ENCODE data around the gene NOBOX. TPM values are rescaled to one million over a fixed set of nuclear protein-coding genes. Genes with fewer than 3 reads are reported as not detected.

NOBOX gene
- polyA plus RNA-seq, 1 donor from 2014 or later = not detected

DNA sequence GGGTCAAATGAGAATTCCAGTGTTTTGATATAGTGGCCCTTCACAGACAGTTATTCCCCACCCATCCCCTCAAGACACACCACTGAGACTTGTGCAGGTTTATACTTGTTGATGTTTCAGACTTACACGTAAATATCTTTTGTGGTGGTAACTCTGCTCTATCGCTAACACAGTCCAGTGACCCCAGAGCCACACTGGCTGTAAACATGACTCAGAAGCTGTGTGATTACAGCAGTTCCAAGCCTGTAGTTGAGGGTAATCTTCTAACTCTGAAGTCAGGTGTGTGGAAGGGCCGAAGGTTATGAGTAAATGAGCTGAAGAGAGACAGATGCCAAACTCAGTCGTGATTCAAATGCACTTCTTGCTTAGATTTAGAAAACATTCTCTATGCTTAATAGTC is 19.4 kb downstream of the NOBOX start:
- H3K9ac ChIP-seq (ENCODE audit: low read length) = no peak overlapping the region
- no peaks in the 10 kb centered on the region for H4K20me1 ChIP-seq (ENCODE audit: insufficient read depth)
- no peak overlapping the region for H3K4me3 ChIP-seq (ENCODE audit: low read length)
- H3K9me2 ChIP-seq (ENCODE audit: insufficient read depth, low read length) = no peaks in the 10 kb centered on the region
- no peak overlapping the region for H3K27ac ChIP-seq (ENCODE audit: low read length)
- H3K36me3 ChIP-seq (ENCODE audit: insufficient read depth, low read length) = no peaks in the 10 kb centered on the region
- H2AFZ ChIP-seq (ENCODE audit: low read depth, low read length) = no peak overlapping the region
- no peak overlapping the region for H3K4me2 ChIP-seq (ENCODE audit: low read length)
- TF ChIP-seq, protein P1, sequence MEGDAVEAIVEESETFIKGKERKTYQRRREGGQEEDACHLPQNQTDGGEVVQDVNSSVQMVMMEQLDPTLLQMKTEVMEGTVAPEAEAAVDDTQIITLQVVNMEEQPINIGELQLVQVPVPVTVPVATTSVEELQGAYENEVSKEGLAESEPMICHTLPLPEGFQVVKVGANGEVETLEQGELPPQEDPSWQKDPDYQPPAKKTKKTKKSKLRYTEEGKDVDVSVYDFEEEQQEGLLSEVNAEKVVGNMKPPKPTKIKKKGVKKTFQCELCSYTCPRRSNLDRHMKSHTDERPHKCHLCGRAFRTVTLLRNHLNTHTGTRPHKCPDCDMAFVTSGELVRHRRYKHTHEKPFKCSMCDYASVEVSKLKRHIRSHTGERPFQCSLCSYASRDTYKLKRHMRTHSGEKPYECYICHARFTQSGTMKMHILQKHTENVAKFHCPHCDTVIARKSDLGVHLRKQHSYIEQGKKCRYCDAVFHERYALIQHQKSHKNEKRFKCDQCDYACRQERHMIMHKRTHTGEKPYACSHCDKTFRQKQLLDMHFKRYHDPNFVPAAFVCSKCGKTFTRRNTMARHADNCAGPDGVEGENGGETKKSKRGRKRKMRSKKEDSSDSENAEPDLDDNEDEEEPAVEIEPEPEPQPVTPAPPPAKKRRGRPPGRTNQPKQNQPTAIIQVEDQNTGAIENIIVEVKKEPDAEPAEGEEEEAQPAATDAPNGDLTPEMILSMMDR (IDR thresholded peaks at IDR 0.05; ENCODE audit: poor library complexity, severe bottlenecking) = no peak
- TF ChIP-seq EZH2 (IDR thresholded peaks at IDR 0.05; ENCODE audit: borderline replicate concordance, insufficient read depth, low read length, poor library complexity, severe bottlenecking) (no peak), MXI1 (conservative IDR thresholded peaks at IDR 0.05; ENCODE audit: poor library complexity, severe bottlenecking) (no peak)
- TF ChIP-seq, protein P2, sequence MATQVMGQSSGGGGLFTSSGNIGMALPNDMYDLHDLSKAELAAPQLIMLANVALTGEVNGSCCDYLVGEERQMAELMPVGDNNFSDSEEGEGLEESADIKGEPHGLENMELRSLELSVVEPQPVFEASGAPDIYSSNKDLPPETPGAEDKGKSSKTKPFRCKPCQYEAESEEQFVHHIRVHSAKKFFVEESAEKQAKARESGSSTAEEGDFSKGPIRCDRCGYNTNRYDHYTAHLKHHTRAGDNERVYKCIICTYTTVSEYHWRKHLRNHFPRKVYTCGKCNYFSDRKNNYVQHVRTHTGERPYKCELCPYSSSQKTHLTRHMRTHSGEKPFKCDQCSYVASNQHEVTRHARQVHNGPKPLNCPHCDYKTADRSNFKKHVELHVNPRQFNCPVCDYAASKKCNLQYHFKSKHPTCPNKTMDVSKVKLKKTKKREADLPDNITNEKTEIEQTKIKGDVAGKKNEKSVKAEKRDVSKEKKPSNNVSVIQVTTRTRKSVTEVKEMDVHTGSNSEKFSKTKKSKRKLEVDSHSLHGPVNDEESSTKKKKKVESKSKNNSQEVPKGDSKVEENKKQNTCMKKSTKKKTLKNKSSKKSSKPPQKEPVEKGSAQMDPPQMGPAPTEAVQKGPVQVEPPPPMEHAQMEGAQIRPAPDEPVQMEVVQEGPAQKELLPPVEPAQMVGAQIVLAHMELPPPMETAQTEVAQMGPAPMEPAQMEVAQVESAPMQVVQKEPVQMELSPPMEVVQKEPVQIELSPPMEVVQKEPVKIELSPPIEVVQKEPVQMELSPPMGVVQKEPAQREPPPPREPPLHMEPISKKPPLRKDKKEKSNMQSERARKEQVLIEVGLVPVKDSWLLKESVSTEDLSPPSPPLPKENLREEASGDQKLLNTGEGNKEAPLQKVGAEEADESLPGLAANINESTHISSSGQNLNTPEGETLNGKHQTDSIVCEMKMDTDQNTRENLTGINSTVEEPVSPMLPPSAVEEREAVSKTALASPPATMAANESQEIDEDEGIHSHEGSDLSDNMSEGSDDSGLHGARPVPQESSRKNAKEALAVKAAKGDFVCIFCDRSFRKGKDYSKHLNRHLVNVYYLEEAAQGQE (IDR thresholded peaks at IDR 0.05; ENCODE audit: borderline replicate concordance) = no peak
- no peaks in the 10 kb centered on the region for H3F3A ChIP-seq (ENCODE audit: insufficient read depth, low read length, poor library complexity, severe bottlenecking)
- H3K27me3 ChIP-seq (ENCODE audit: insufficient read depth, low read depth, low read length) = no peaks in the 10 kb centered on the region
- H3K9me3 ChIP-seq (ENCODE audit: low read length) = no peaks in the 10 kb centered on the region
- no peaks in the 10 kb centered on the region for H3K79me2 ChIP-seq (replicated peaks; ENCODE audit: insufficient read depth, low read length)

DNA sequence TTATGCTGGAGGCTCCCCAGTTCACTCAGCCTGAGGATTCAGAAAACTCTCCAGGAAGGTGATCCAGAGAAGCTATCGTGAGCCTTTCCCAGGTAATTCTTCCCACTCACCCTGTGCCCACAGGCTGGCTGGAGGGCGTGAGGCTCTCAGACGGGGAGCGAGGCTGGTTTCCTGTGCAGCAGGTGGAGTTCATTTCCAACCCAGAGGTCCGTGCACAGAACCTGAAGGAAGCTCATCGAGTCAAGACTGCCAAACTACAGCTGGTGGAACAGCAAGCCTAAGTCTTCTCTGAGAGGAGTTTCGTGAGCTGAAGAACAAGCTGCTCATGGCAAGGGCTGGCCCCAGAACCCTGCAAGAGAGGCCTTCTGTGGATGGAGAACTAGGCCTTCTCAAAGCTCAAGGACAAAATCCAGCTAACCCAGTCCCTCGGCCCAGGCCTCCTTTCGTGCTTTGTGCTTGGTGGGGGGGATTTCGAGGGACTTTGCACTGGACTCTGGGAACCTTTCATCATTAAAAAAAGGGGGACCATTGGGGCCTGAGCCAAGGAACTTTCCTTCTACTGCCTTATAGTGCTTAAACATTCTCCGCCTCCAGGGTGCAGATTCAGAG is 23.6 kb downstream of the NOBOX start:
- no peaks in the 10 kb centered on the region for H3F3A ChIP-seq (ENCODE audit: insufficient read depth, low read length, poor library complexity, severe bottlenecking)
- H3K36me3 ChIP-seq (ENCODE audit: insufficient read depth, low read length) = no peaks in the 10 kb centered on the region
- H3K9ac ChIP-seq (ENCODE audit: low read length) = no peak overlapping the region
- no peaks in the 10 kb centered on the region for H3K79me2 ChIP-seq (replicated peaks; ENCODE audit: insufficient read depth, low read length)
- H3K4me2 ChIP-seq (ENCODE audit: low read length) = no peak overlapping the region
- H3K27ac ChIP-seq (ENCODE audit: low read length) = no peak overlapping the region
- no peak overlapping the region for H2AFZ ChIP-seq (ENCODE audit: low read depth, low read length)
- no peaks in the 10 kb centered on the region for H3K9me3 ChIP-seq (ENCODE audit: low read length)
- no peaks in the 10 kb centered on the region for H4K20me1 ChIP-seq (ENCODE audit: insufficient read depth)
- no peaks in the 10 kb centered on the region for H3K27me3 ChIP-seq (ENCODE audit: insufficient read depth, low read depth, low read length)
- H3K4me3 ChIP-seq (ENCODE audit: low read length) = no peak overlapping the region
- TF ChIP-seq, protein P2 (IDR thresholded peaks at IDR 0.05; ENCODE audit: borderline replicate concordance) = no peak
- no peak for TF ChIP-seq MXI1 (conservative IDR thresholded peaks at IDR 0.05; ENCODE audit: poor library complexity, severe bottlenecking)
- no peak for TF ChIP-seq RAD21 (conservative IDR thresholded peaks at IDR 0.05)
- TF ChIP-seq POLR2AphosphoS5 (IDR thresholded peaks at IDR 0.05) = no peak
- no peak for TF ChIP-seq EP300 (conservative IDR thresholded peaks at IDR 0.05; ENCODE audit: poor library complexity, severe bottlenecking)
- TF ChIP-seq TAF1 (IDR thresholded peaks at IDR 0.05; ENCODE audit: low read depth) = no peak
- no peaks in the 10 kb centered on the region for H3K9me2 ChIP-seq (ENCODE audit: insufficient read depth, low read length)
